Erythroblast (primary cell): Measurements from ENCODE around the gene CPLANE2.

ENCODE experiments used
- GATA1 ChIP-seq: IDR thresholded peaks from 2 replicates; pipeline ENCODE4 v1.6.1; 2011; ENCODE audit warnings: low read depth, mild to moderate bottlenecking, control low read depth, low read length, moderate library complexity
- POLR2A ChIP-seq: IDR thresholded peaks from 2 replicates; pipeline ENCODE4 v1.6.1; 2011; ENCODE audit warnings: mild to moderate bottlenecking, low read length

DNA sequence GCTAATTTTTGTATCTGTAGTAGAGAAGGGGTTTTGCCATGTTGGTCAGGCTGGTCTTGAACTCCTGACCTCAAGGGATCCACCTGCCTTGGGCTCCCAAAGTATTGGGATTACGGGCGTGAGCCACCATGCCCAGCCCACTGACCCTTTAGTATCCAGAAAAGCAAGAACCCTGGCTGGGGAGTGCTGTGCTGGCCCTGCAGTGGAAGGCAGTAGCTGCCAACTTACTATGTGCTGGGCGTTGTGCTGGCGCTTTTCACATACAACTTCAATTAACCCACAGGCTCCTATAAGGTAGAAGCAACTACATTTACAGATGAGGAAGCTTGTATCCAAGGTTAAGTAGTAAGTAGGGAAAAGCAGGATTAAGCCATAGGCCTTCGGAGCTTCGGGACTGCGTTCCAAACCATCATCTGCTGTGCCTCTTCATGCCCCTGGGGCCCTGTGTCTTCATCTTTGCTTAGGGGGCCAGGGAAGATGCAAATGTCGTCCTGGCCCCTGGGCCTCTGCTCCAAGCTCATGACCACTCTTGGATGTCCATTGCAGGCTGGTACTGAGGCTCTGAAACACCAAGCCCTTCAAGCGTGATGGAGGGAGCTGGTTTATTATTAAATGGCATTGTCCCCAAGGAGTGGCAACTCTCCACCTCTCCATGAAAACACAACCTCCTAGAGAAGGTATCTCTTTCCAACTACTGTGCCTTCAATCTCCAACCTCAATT lies 8.7 kb upstream of the CPLANE2 start:
- TF ChIP-seq POLR2A = no peak
- TF ChIP-seq GATA1 = no peak
